A673 (cell line): Measurements from ENCODE around the gene GABRB3.

Experiments
- CTCF ChIP-seq: fragments of 300-800, 200-600 bp; sonication (generic); conservative IDR thresholded peaks from 2 replicates; pipeline ENCODE4 v1.5.1; 2017; ENCODE audit warnings: low read depth, mild to moderate bottlenecking, antibody characterized with exemption, low read length, moderate library complexity, mixed read lengths
- EZH2 ChIP-seq: fragments of 200-600 bp; sonication (generic); IDR thresholded peaks from 2 replicates; pipeline ENCODE4 v1.6.1; 2017; ENCODE audit warnings: borderline replicate concordance, low read depth, mild to moderate bottlenecking, mixed read lengths, antibody characterized with exemption, low read length; ENCODE audit not compliant: poor library complexity, severe bottlenecking

- no peak for TF ChIP-seq CTCF
- no peak for TF ChIP-seq EZH2
Measured at GRCh38 chr15:26722621-26723160, 50.2 kb downstream of the GABRB3 start.
